Type B pancreatic cell (in vitro differentiated cells): Measurements from ENCODE around the gene RER1. TPM values are rescaled to one million over a fixed set of nuclear protein-coding genes. Genes with fewer than 3 reads are reported as not detected.

Source experiments
- DNase-seq: peaks from one replicate; pipeline ENCODE4 v3.0.0; 2021; ENCODE audit warnings: mixed read lengths; ENCODE audit not compliant: unreplicated experiment; ENCODE audit errors: extremely low spot score
- H3K27ac Mint-ChIP-seq: 2 replicates; pipeline ENCODE4 v1.8.0; 2021; ENCODE audit warnings: mild to moderate bottlenecking, mixed read lengths
- H3K27me3 Mint-ChIP-seq: 2 replicates; pipeline ENCODE4 v1.8.0; 2021; ENCODE audit warnings: mixed read lengths
- H3K36me3 Mint-ChIP-seq: 2 replicates; pipeline ENCODE4 v1.8.0; 2021; ENCODE audit warnings: mixed read lengths
- H3K4me1 Mint-ChIP-seq: one replicate; pipeline ENCODE4 v1.8.0; 2021; ENCODE audit warnings: mixed read lengths; ENCODE audit not compliant: unreplicated experiment
- H3K4me3 Mint-ChIP-seq: 2 replicates; pipeline ENCODE4 v1.8.0; 2021; ENCODE audit warnings: mild to moderate bottlenecking, mixed read lengths
- H3K9me3 Mint-ChIP-seq: 2 replicates; pipeline ENCODE4 v1.8.0; 2021; ENCODE audit warnings: mixed read lengths
- CTCF ChIP-seq: fragments of 200-600 bp; sonication (generic); conservative IDR thresholded peaks from 2 replicates; pipeline ENCODE4 v1.5.0; 2021; ENCODE audit warnings: antibody characterized with exemption, mild to moderate bottlenecking
- total RNA-seq: library from RNA; stranded (reverse); gene quantifications from 2 replicates; pipeline ENCODE4 v1.2.1, GENCODE V29; 2021; ENCODE audit warnings: low replicate concordance

The RER1 gene
- total RNA-seq, 1 donor from 2014 or later = 126 TPM

DNA sequence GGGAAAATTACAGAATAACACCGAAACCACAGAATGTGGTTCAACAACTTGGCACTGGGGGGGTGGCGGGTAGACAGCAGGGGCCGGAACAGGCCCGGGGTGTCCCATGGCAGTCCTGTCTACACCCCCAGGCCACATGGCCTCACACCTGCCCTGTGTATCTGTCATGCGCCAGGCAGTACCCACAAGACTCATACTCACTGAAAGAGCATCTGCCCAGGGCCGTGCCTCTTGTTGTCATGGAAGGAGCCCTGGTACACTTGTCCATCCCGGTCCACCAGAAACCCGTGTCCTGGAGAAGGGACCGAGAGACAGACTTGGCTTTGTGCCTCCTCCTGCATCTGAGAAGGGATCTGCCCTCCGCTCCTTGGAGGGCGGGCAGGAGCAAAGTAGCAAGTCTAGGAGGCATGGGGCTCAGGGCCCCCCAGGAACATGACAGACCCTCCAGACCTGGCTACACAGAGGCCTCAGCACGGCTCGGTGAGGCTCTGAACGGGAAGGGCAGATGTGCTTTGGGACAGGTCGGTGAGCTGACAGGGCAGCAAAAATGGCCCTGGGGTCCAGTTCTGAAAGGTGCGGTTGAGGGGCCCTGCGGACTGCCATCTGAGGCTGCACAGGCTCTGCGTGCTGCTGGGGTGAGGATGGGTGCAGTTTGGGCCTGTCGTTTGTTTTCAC is 5.9 kb upstream of the RER1 start:
- TF ChIP-seq CTCF = no peak
- peaks cover 5% of the 10 kb centered on the region for H3K4me1 Mint-ChIP-seq
- no peak overlapping the region for H3K27ac Mint-ChIP-seq
- no peak for DNase-seq
- H3K27me3 Mint-ChIP-seq = no peaks in the 10 kb centered on the region
- H3K4me3 Mint-ChIP-seq = no peak overlapping the region
- no peaks in the 10 kb centered on the region for H3K9me3 Mint-ChIP-seq
- H3K36me3 Mint-ChIP-seq = no peaks in the 10 kb centered on the region

GRCh38 chr1:2386636-2387611 is 4.7 kb upstream of the RER1 start:
- Mint-ChIP-seq H3K4me1 (peaks cover 5% of the 10 kb centered on the region), H3K36me3 (no peaks in the 10 kb centered on the region), H3K27ac (no peak overlapping the region), H3K4me3 (no peak overlapping the region), H3K9me3 (no peaks in the 10 kb centered on the region), H3K27me3 (no peaks in the 10 kb centered on the region)
- no peak for DNase-seq
- TF ChIP-seq CTCF = no peak

- Mint-ChIP-seq H3K27me3 (no peaks in the 10 kb centered on the region), H3K9me3 (no peaks in the 10 kb centered on the region), H3K4me3 (no peak overlapping the region), H3K36me3 (peaks cover 3% of the 10 kb centered on the region), H3K27ac (no peak overlapping the region), H3K4me1 (peaks cover 16% of the 10 kb centered on the region)
- no peak for TF ChIP-seq CTCF
- DNase-seq = no peak
These were observed 3.4 kb upstream of the RER1 start for GRCh38 chr1:2388004-2388913.

DNA sequence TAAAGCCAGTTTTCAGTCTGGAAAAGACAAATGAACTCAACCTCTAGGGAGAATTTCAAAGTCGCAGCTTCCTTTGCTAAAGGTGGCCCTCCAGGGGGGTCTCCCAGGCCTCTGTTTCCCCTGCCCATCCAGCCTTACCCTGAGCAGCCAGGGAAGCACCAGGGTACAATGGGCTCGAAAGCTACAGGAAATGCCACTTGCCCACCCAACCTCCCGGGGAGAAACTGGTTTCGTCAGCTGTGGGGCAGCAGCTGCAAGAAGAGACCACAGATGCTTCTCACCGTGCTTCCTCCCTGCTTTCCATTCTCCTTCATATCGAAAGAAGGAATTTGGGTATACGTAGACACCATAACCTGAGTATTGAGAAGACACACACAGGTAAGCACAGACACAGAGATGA is 2.0 kb upstream of the RER1 start:
- Mint-ChIP-seq H3K27me3 (no peaks in the 10 kb centered on the region), H3K36me3 (peaks cover 3% of the 10 kb centered on the region), H3K4me3 (peak overlapping the region; percentile 87), H3K27ac (peak overlapping the region; percentile 48), H3K4me1 (peaks cover 16% of the 10 kb centered on the region), H3K9me3 (no peaks in the 10 kb centered on the region)
- no peak for TF ChIP-seq CTCF
- DNase-seq = no peak

DNA sequence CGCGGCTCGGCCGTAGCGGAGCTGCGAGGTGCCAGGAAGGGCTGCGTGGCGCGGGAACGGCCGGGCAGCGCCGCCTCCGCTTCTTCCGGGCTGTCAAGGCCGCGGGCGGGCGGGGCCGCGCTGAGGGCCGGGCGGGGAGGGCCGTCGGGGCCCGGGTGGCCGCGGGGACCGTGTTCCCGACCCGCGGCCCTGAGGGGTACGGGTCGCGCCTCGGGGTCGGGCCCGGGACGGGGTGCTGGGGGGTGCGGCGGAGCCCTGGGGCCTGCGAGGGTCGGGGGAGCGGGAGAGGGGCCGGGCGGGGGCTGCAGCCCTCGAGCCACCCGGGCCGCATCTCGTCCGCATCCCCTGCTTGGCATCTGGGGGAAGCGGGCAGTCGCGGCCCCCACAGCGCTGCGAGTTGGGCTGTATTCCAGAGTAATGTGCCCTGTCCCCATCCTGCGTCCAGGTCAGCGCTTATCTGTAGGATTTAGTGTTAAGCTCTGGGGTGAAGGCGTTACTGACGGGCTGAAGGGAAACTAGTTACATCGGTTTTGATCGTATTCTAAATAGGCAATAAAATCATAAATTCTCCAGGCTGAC is 379 bp downstream of the RER1 start:
- Mint-ChIP-seq H3K27ac (peak overlapping the region; percentile 94), H3K27me3 (no peaks in the 10 kb centered on the region), H3K4me1 (peaks cover 25% of the 10 kb centered on the region), H3K4me3 (peak overlapping the region; percentile 92), H3K36me3 (peaks cover 5% of the 10 kb centered on the region), H3K9me3 (no peaks in the 10 kb centered on the region)
- DNase-seq = no peak
- TF ChIP-seq CTCF = no peak
